Fibroblast of pulmonary artery (primary cell): ENCODE data around the gene FOXO3B.
A peak's percentile ranks its signal among the peaks of the same experiment; 100 is the strongest.
"Not testable (repeated sequence)": the region's sequence is repeated elsewhere in the genome, so short reads cannot be mapped to it uniquely, and the experiment has no call there.

ENCODE experiments used
- DNase-seq: peaks from one replicate; pipeline ENCODE4 v3.0.0-alpha.2; 2010; ENCODE audit warnings: low read depth
- H3K4me3 ChIP-seq: replicated peaks from 2 replicates; pipeline ENCODE4 v1.5.1; 2011; ENCODE audit warnings: low read depth, mild to moderate bottlenecking, control low read depth, low read length, moderate library complexity

FOXO3B gene

DNA sequence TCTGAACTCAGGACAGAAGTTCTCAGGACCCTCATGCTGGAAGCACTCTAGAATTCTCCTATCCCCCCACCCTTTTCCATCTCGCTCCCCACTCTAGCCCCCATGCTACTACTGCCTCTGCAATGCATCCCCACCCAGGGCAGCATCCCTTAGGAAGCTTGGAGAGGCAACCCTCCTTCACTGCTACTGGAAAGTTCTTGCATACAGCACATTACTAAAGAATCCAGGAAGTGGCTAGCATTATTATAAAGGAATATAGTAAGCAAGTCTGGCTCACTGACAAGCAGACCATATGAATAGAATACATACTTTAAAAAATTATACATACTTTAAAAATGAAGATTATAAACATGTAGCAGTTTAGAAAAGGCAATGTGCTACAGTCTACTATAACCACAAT, 13.5 kb downstream of the FOXO3B start:
- not testable (repeated sequence) for DNase-seq, H3K4me3 ChIP-seq

DNA sequence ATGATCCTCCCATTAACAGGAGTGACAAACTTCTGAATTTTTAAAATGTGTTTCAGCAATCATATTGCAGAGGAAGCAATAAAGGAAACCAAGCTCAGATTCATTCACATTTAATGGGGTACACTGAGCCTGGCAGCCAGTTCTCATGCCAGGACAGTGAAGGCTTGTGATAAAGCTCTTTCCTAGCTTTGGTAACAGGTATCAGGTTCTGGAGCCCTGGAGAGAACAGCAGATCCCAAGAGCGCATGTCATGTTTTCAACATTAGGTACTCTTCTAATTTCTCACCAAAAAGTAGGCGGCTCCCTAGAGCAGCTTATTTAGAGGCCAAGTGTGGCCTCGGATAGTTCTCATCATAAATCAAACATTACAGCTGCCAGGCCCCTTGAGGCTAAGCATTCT, 14.6 kb downstream of the FOXO3B start:
- H3K4me3 ChIP-seq, DNase-seq: not testable (repeated sequence)

- DNase-seq, H3K4me3 ChIP-seq: not testable (repeated sequence)
These were observed 15.8 kb downstream of the FOXO3B start for GRCh38 chr17:18666326-18666725.

DNA sequence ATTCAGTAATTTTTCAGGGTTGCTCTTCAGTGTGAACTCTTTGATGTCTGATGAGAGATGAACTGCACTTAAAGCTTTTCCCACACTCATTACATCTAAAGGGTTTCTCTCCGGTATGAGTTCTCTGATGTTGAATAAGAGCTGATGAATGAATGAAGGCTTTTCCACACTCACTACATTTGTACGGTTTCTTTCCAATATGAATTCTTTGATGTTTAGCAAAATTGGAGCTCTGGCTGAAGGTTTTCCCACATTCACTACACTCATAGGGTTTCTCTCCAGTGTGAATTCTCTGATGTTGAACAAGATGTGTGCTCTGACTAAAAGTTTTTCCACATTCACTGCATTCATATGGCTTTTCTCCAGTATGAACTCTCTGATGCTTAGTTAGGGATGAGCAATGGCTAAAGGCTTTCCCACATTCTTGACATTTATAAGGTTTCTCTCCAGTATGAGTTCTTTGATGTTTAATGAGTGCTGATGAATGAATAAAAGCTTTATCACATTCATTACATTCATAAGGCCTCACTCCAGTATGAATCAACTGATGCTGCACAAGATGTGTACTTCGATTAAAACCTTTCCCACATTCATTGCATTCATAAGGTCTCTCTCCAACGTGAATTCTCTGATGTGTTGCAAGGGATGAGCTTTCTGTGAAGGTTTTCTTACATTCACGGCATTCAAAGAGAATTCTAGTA, 20.0 kb downstream of the FOXO3B start:
- not testable (repeated sequence) for H3K4me3 ChIP-seq, DNase-seq

DNA sequence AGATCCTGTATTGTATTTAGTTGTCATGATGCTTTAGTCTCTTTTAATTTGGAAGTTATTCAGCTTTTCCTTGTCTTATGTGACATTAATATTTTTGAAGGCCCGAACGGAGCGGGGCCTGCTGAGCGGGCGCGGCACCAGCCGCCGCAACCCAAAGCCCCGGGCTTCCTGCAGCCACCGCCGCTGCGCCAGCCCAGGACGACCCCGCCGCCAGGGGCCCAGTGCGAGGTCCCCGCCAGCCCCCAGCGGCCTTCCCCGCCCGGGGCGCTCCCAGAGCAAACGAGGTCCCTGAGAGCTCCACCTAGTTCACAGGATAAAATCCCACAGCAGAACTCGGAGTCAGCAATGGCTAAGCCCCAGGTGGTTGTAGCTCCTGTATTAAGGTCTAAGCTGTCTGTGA, 32.0 kb downstream of the FOXO3B start:
- DNase-seq, H3K4me3 ChIP-seq: not testable (repeated sequence)

- not testable (repeated sequence) for DNase-seq, H3K4me3 ChIP-seq
These were observed 37.8 kb downstream of the FOXO3B start, which contains the start of gene TBC1D28 for GRCh38 chr17:18644291-18644690. TBC1D28 (minus strand) TSS chr17:18644391; CDS start chr17:18641352, 3,039 bp downstream.

GRCh38 chr17:18643124-18643523, 39.0 kb downstream of the FOXO3B start:
- DNase-seq, H3K4me3 ChIP-seq: not testable (repeated sequence)

DNA sequence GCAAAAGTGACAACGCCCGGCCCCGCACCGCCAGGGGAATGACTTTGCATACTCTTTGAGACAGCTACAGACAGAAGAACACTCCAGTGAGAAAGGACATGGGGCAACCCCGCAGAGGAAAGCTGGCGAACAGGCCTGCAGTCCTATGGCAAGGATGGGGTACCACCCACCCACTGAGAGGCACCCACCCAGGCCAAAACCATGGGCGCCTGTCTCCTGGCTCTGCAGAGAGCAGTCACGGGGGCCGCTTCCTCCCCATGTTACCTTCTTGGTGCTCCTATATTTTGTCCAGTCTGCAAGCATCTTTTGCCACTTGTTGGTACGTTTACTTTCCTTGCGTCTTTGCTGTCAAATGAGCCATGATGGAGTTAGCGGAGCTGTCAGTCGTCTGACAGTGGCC, 43.8 kb downstream of the FOXO3B start:
- DNase-seq, H3K4me3 ChIP-seq: not testable (repeated sequence)

DNA sequence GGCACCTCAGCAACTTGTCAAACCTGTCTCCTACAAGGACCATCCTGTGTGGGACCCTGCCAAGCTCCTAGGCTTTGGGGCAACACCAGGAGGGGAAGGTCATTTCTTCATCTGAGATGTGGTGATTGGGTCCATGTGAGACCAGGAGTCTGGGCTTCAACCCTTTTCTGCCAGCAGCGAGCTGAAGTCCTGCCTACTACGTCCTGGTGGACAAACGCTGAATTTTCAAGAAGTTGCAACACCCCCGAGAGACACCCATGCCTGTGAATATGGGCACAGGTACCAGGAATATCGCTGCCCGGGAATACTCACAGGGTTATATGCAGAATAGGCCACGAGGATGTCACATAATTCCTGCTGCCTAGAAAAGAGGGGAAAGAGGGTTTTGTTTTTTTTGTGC, 45.9 kb downstream of the FOXO3B start:
- peak; percentile 9 for DNase-seq
- not testable (repeated sequence) for H3K4me3 ChIP-seq

DNA sequence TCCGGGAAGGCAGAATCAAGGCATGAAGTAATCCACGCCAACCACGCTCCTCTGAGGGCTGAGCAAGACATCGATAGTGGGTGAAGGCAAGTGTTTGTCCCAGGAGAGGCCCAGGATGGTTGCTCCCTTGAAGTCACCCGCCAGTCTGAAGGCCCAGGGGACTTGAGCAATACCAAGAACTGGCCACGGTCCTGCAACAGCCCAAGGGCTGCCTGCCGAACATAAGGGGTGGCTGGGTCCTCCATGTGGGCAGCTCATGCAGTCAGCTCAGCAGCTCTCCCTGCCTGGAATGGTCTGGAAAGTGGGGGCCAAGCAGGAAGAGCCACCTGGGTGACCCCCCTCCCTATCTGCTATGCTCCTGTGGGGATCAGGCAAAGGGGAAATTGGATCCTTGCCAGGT, 46.3 kb downstream of the FOXO3B start:
- not testable (repeated sequence) for H3K4me3 ChIP-seq, DNase-seq

DNA sequence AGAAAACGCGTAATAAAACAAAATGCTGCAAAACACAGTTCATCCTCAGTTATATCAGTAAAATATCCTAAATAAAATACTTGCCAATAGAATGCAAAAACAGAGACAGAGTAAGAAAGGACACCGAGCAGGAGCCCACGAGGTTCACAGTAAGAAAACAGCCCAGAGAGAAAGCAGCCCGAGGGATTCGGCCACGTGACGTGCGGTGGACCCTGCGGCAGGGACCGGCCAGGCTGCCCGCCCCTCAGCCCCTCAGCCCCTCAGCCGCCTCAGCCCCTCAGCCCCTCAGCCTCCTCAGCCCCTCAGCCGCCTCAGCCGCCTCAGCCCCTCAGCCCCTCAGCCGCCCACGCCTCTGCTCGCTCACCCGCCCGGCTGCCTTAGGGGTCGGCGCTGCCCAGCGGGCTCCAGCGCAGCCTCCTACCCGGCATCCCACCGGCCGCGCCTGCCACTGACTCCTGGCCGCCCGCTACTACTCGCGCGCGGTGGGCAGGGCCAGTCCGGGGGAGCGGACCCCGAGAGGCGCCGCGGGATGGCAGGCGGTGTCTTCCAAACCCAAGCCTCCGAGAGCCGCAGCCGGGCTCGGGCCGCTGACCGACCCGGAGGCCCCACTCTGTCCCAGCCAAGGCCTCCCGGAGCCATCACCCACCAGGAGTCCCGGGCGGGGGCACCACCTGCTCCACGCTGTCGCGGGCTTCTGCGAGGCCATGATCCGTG, 47.4 kb downstream of the FOXO3B start:
- H3K4me3 ChIP-seq, result peak overlapping the region; percentile 14
- not testable (repeated sequence) for DNase-seq
